HG03469 (cell line): Measurements from ENCODE around the gene MTG1.
"Not testable (repeated sequence)": the region's sequence is repeated elsewhere in the genome, so short reads cannot be mapped to it uniquely, and the experiment has no call there.

Experiments
- ATAC-seq: cut with Tn5 transposase; IDR thresholded peaks from one replicate; pipeline ENCODE4 v1.9.1; 2021; ENCODE audit warnings: mild to moderate bottlenecking, moderate library complexity, moderate number of reproducible peaks; ENCODE audit not compliant: unreplicated experiment

MTG1 gene

GRCh38 chr10:133460208-133460769 lies 66.3 kb downstream of the MTG1 start:
- no peak for ATAC-seq

DNA sequence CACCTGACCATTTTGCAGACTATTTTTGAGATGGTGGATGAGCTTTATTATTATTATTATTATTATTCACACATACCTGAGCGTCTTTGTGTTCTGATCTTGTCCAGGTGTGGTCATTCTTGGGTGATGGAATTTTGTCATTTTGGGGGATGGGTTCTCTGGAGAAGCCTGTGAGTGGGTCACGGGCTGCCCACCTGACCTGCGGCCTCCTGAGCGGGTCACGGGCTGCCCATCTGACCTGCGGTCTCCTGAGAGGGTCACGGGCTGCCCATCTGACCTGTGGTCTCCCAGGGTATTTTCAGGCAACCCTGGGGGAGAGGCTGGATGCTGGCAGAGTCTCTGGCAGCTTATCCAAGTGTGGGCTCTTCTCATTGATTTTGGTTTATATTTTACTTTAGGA lies 67.1 kb downstream of the MTG1 start:
- ATAC-seq, result no peak

- ATAC-seq, result no peak
Observed at GRCh38 chr10:133461841-133462240, 67.9 kb downstream of the MTG1 start.

DNA sequence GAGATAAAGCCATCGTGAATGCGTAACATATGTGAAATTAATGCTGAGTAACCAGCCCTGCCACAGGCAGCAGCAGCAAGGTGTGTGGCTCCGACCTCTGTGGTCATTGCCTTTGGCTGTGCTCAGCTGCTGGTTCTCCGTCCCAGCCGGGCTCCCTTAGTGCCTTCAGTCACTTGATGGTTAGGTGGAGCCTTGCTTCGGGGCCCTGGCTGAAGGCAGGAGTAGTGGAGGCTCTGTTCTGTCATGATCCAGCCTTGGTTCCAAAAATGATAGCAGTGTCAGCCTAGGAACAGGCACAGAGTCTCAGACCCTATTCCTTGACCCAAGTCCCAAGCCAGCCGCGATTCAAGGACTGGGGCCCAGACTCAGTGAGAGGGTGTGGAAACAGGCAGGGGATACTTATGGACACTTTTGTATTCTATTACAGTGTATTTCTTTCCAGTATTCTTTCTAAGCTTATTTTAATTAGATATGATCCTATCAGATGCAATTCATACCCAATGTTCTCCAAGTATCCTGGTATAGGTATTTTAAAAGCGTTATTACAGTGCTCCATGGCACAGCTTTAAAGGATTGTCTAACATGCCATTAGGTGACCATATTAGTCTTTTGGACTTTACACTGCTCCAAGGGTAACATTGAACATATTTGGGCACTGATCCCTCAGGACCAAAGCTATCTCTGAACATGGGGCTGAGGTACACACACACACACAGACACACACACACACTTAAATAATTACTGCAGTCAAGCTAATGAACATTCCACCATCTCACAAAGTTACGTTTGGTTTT lies 68.8 kb downstream of the MTG1 start:
- ATAC-seq, result no peak

- no peak for ATAC-seq
Observed at GRCh38 chr10:133464582-133465031, 70.7 kb downstream of the MTG1 start.

DNA sequence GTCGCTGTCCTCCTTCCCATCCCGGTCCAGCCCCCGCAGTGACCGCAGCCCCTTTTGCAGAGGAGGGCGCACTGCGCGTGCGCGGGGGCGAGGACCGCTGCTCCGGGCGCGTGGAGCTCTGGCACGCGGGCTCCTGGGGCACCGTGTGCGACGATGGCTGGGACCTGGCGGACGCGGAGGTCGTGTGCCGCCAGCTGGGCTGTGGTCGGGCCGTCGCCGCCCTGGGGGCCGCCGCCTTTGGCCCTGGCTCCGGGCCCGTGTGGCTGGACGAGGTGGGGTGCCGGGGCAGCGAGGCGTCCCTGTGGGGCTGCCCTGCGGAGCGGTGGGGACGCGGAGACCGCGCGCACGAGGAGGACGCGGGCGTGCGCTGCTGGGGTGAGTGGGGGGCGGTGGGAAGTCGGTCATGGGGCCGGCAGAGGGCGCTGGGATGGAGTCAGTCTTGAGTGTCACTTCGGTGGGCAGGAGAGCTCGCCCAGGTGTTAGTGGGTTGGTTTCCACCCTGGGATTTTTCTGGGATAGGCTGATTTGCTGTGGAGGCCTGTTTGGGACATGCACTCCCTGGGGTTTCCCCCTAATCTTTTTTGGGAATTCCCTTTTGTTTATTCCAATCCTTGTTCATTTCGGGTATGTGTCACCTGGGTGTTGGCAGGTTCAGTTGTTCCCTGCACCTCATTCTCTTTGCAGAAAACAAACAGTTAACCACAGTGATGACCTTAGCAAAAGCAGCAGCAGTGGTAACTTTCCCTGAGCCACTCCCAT lies 71.4 kb downstream of the MTG1 start:
- ATAC-seq, result no peak

DNA sequence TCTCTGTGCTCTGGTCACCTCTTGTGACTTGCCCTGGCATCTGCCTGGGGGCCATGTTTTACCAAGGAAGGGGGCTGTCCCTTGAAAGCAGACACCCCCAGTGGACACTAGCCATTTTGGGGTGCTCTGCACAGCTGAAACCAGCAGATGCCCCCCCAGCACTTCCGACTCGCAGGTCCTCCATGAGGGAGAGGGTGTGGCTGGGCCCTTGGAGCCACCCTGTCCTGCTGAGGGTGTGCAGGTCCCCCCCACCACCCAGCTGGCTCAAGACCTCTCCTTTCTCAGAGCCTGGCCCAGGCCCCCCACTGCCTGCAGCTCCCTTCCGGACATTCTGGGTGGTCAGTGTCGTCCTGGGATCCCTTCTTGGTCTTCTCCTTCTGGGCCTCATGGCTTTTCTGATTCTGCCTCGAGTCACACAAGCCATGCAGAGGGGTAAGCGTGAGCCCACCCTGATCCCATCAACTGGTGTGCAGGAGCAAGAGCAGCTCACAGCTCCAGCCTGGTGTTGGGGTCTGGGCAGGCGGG lies 72.1 kb downstream of the MTG1 start:
- ATAC-seq, result no peak

DNA sequence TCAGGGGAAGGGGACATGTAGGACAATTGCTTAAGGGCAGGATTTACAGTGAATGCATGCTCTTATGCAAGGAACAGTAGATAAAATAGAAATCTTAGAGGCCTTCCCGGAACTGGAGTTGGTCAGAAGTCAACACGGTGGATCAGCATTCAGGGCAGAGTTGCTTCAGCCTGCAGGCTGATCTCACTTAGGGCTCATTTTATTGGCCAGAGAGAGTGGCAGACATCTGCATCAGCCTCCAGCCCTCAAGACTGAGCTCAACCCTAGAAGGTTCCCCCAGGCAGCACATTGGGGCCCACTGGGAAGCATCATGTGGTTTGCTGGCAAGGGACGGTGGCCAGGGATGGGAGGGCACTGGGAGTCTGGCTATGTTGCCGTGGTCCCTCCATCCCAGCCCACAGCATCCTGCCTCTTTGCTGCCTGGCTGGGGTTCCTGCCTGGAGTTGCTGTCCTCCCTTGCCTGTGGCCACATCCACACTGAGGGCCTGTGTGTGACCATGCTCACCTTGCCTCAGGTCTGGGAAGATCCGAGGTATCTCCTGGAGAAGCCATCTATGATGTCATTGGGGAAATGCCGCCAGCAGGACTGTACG lies 72.8 kb downstream of the MTG1 start:
- ATAC-seq, result no peak

DNA sequence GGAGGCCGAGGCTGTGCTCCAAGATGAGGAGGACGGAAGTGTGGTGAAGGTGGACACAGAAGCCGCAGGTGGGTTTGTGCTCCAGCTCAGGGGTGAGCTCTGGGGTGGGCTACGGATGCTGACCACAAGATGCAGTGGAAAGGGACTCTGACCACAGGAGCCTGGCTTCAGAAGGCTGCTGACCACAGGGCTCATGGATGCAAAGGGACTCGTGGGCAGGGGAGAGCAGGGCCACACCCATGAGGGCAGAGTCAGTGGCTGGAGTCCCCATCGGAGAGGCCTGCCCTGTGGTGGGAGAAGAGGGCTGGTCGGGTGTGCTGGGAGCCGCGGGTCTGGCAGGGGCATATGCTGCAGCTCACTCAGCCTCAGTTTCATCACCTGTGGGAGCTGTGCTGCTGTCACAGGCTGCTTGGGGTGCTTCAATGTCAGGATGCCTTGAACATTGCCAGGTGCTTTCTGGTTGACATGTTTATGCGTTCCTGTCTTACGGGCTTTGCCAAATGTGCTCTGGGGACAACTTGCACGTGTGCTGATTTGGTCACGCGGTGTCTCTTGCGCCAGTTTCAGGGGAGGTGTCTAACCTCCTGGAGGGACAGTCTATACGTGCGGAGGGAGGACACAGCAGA lies 73.4 kb downstream of the MTG1 start:
- ATAC-seq, result no peak

DNA sequence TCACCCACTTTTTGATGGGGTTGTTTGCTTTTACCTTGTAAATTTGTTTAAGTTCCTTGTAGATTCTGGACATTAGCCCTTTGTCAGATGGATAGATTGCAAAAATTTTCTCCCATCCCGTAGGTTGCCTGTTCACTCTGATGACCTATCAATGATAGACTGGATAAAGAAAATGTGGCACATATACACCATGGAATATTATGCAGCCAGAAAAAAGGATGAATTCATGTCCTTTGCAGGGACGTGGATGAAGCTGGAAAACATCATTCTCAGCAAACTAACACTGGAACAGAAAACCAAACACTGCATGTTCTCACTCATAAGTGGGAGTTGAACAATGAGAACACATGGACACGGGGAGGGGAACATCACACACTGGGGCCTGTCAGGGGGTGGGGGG lies 75.2 kb downstream of the MTG1 start:
- ATAC-seq, result not testable (repeated sequence)

DNA sequence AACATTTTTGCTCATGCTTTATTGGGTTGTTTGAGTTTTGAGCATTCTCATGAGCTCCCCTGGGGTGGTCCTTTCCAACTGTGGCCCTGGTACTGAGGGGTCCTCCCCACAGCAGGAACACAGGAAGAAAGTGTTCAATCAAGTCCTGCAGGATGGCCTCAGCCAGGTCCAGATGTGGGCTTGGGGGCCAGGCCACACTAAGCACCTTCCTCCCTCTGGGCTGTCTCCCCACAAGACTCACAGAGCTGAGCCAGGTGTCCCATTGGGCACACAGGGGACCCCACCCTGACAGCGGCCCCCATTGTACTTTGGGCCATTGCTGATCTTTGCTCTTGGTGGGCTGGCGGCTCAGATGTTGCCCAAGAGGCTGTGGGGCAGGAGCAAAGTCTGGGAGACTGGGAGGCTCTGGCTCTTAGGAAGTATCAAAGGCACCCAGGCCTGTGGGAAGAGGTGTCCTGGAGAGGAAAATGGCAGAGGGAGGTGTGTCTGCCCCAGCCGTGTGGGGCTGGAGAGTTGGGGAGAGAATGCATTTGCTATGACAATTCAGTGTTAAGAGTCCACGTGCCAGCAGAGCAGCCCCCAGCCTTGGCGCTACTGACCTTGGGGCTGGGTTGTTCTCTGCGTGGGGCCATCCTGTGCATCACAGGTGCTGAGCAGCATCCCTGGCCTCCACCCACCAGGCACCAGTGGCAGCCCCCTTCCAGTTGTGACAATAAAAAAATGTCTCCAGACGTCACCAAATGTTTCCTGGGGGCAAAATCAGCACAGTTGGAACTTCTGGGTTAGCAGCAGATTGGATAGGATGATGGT lies 77.5 kb downstream of the MTG1 start:
- ATAC-seq, result no peak
